GM12878 (cell line): ENCODE measurements around the gene NAA10. TPM values are rescaled to one million over a fixed set of nuclear protein-coding genes. Genes with fewer than 3 reads are reported as not detected.
A peak's percentile ranks its signal among the peaks of the same experiment; 100 is the strongest.

ENCODE experiments used
- BCL11A ChIP-seq: IDR thresholded peaks from 2 replicates; pipeline ENCODE4 v1.6.1; 2011; ENCODE audit warnings: low read depth, low read length
- CEBPB ChIP-seq, 2 experiments: fragments of 150-350 bp in 1 of 2; IDR thresholded peaks; 2 replicates each; pipeline ENCODE4 v1.6.1; 2012 to 2014; ENCODE audit warnings: low read depth in 2 of 2, low read length in 2 of 2, borderline replicate concordance in 1 of 2, inconsistent platforms in 1 of 2
- E4F1 ChIP-seq: fragments of 450-650 bp; IDR thresholded peaks from 2 replicates; pipeline ENCODE4 v1.6.1; 2018; ENCODE audit warnings: borderline replicate concordance, mild to moderate bottlenecking; ENCODE audit not compliant: partially characterized antibody
- FOS ChIP-seq: IDR thresholded peaks from 3 replicates; pipeline ENCODE4 v1.6.1; 2011; ENCODE audit warnings: borderline replicate concordance; ENCODE audit not compliant: insufficient read length; ENCODE audit errors: extremely low read depth
- HDAC2 ChIP-seq: fragments of 200-600 bp; sonication (generic); IDR thresholded peaks from 2 replicates; pipeline ENCODE4 v1.6.1; 2017
- HDAC6 ChIP-seq: fragments of 200-600 bp; sonication (generic); IDR thresholded peaks from one replicate; pipeline ENCODE4 v1.8.0; 2017; ENCODE audit warnings: antibody characterized with exemption; ENCODE audit not compliant: unreplicated experiment
- HDGF ChIP-seq: fragments of 450-650 bp; IDR thresholded peaks from 2 replicates; pipeline ENCODE4 v1.6.1; 2016; ENCODE audit warnings: antibody characterized with exemption
- HSF1 ChIP-seq: fragments of 150-350 bp; IDR thresholded peaks from 2 replicates; pipeline ENCODE4 v1.6.1; 2014; ENCODE audit warnings: mild to moderate bottlenecking, low read depth, low read length
- IKZF2 ChIP-seq, 2 experiments: fragments of 450-650 bp; IDR thresholded peaks; 2 replicates each; pipeline ENCODE4 v1.6.1; 2017; ENCODE audit warnings: mild to moderate bottlenecking in 2 of 2, moderate library complexity in 2 of 2
- KDM1A ChIP-seq: fragments of 200-600 bp; sonication (generic); IDR thresholded peaks from 2 replicates; pipeline ENCODE4 v1.6.1; 2016; ENCODE audit warnings: borderline replicate concordance
- NFXL1 ChIP-seq: fragments of 450-650 bp; IDR thresholded peaks from 2 replicates; pipeline ENCODE4 v1.6.1; 2017; ENCODE audit warnings: antibody characterized with exemption, mild to moderate bottlenecking, borderline replicate concordance
- NR2F1 ChIP-seq: fragments of 450-650 bp; conservative IDR thresholded peaks from 2 replicates; pipeline ENCODE4 v1.6.1; 2017; ENCODE audit warnings: mild to moderate bottlenecking
- RAD21 ChIP-seq: IDR thresholded peaks from 2 replicates; pipeline ENCODE4 v1.6.1; 2011; ENCODE audit warnings: mild to moderate bottlenecking, low read depth, low read length, moderate library complexity; ENCODE audit not compliant: insufficient read depth
- SP1 ChIP-seq: IDR thresholded peaks from one replicate; pipeline ENCODE4 v1.6.1; 2011; ENCODE audit warnings: low read depth, low read length
- ZNF207 ChIP-seq: fragments of 450-650 bp; IDR thresholded peaks from 2 replicates; pipeline ENCODE4 v1.6.1; 2014; ENCODE audit warnings: antibody characterized with exemption, mild to moderate bottlenecking, borderline replicate concordance
- ZNF217 ChIP-seq: fragments of 450-650 bp; IDR thresholded peaks from 2 replicates; pipeline ENCODE4 v1.6.1; 2017; ENCODE audit warnings: antibody characterized with exemption, mild to moderate bottlenecking
- ZNF24 ChIP-seq: fragments of 450-650 bp; IDR thresholded peaks from 2 replicates; pipeline ENCODE4 v1.6.1; 2017; ENCODE audit warnings: antibody characterized with exemption, mild to moderate bottlenecking
- ZNF384 ChIP-seq: IDR thresholded peaks from 2 replicates; pipeline ENCODE4 v1.6.1; 2012; ENCODE audit warnings: low read depth, mild to moderate bottlenecking, low read length, improper control_type of control experiment, borderline replicate concordance
- polyA plus RNA-seq, 11 experiments: library from polyadenylated mRNA; depleted of rRNA in 4 of 11; unstranded in 6 of 11; stranded (reverse) in 5 of 11; fragments of >200 nt; fragmentation: Nextera tagmentation in 4 of 11; fragmentation: Illumina TruSeq in 1 of 11; extraction: Ambion mirVana in 4 of 11; extraction: Trizol in 1 of 11; gene quantifications; 1 replicate in 1 of 11; 2 replicates in 10 of 11; pipeline versions ENCODE4 v1.2.1 to v1.2.3, GENCODE V29; 2011 to 2016; ENCODE audit warnings: inconsistent platforms in 2 of 11, missing spikeins in 2 of 11, low read depth in 1 of 11
- total RNA-seq, 4 experiments: library from RNA; depleted of rRNA in 3 of 4; stranded (reverse); fragments of >200 nt in 3 of 4; fragmentation: Illumina TruSeq in 1 of 4; extraction: Trizol in 1 of 4; gene quantifications; 2 replicates each; pipeline versions ENCODE4 v1.2.1 to v1.2.3, GENCODE V29; 2013 to 2021
- TF ChIP-seq, protein P1 (sequence below): fragments of 450-650 bp; conservative IDR thresholded peaks from 2 replicates; pipeline ENCODE4 v1.6.1; 2017; ENCODE audit warnings: mild to moderate bottlenecking, moderate library complexity
- TF ChIP-seq, protein P2 (sequence below): IDR thresholded peaks from 2 replicates; pipeline ENCODE4 v1.6.1; 2012; ENCODE audit warnings: low read depth, low read length, improper control_type of control experiment
- TF ChIP-seq, protein P3 (sequence below): IDR thresholded peaks from 2 replicates; pipeline ENCODE4 v1.6.1; 2011; ENCODE audit warnings: borderline replicate concordance, low read depth, mild to moderate bottlenecking, moderate library complexity, mixed read lengths, low read length; ENCODE audit not compliant: insufficient read depth; ENCODE audit errors: extremely low read length

NAA10 gene
- total and polyA plus RNA-seq, 10 of the 15 experiments (the other 5 are each of a cell fraction or from before 2014, with no cell fraction given): 7.9 to 212 (median 98.9) TPM

DNA sequence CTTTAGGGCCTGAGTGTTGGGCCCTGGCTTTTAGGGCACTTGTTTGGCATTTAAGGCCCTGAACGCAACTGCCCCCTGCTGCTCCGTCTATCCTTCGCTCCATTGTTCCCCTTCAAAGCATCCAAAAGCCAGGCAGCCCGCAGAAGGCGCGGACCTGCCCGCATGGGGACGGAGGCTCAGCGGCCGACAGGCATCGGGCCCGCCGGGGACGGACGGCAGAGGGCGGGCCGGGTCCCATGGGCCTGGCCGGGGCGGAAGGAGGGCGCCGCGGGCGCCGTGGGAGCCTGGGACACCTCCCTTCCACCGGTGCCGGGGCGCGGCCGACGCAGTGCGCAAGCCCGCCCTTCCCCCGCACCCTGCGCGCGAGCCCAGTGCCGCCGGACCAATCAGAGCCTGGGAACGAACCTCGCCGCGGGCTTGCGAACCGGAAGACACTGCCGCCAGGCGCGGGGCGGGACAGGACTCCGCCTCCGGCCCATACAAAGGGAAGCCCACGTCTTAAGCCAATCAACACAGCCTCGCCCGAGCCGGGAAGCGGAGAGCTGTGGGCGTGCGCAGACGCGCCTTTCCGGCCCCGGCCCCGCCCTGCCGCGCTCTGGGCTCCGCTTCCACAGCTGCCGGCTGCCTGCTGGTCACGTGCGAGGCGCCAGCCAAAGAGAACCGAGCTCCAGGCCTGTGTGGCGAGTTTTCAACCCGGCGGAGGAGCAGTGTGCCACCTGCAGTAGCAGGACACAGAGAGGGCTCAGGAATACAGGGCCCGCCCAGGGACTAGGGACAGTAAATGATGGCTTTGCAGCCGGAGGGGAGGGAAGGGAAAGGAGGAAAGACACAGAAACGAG is 6.7 kb downstream of the NAA10 start (continued):
- TF ChIP-seq, protein P1, sequence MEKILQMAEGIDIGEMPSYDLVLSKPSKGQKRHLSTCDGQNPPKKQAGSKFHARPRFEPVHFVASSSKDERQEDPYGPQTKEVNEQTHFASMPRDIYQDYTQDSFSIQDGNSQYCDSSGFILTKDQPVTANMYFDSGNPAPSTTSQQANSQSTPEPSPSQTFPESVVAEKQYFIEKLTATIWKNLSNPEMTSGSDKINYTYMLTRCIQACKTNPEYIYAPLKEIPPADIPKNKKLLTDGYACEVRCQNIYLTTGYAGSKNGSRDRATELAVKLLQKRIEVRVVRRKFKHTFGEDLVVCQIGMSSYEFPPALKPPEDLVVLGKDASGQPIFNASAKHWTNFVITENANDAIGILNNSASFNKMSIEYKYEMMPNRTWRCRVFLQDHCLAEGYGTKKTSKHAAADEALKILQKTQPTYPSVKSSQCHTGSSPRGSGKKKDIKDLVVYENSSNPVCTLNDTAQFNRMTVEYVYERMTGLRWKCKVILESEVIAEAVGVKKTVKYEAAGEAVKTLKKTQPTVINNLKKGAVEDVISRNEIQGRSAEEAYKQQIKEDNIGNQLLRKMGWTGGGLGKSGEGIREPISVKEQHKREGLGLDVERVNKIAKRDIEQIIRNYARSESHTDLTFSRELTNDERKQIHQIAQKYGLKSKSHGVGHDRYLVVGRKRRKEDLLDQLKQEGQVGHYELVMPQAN: peak; percentile 49; the same call in 1 of the 2 replicates
- no peak for TF ChIP-seq RAD21
- no peak for TF ChIP-seq CEBPB (IDR thresholded peaks at IDR 0.05; ENCODE audit: borderline replicate concordance in 1 of 2, low read depth in 2 of 2, low read length in 2 of 2)
- no peak for TF ChIP-seq HSF1
- no peak for TF ChIP-seq KDM1A
- no peak for TF ChIP-seq IKZF2 (IDR thresholded peaks at IDR 0.05)
- TF ChIP-seq BCL11A: no peak
- no peak for TF ChIP-seq HDAC6
- TF ChIP-seq NR2F1: no peak
- no peak for TF ChIP-seq ZNF207
- no peak for TF ChIP-seq HDGF
- TF ChIP-seq E4F1: peak; percentile 36
- TF ChIP-seq FOS: peak; percentile 9
- TF ChIP-seq ZNF384: no peak
- TF ChIP-seq HDAC2: no peak
- TF ChIP-seq ZNF217: no peak
- no peak for TF ChIP-seq ZNF24
- TF ChIP-seq, protein P2, sequence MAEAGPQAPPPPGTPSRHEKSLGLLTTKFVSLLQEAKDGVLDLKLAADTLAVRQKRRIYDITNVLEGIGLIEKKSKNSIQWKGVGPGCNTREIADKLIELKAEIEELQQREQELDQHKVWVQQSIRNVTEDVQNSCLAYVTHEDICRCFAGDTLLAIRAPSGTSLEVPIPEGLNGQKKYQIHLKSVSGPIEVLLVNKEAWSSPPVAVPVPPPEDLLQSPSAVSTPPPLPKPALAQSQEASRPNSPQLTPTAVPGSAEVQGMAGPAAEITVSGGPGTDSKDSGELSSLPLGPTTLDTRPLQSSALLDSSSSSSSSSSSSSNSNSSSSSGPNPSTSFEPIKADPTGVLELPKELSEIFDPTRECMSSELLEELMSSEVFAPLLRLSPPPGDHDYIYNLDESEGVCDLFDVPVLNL: peak; percentile 61; the same call in 1 of the 2 replicates
- no peak for TF ChIP-seq NFXL1
- peak; percentile 78 for TF ChIP-seq SP1
- TF ChIP-seq, protein P3, sequence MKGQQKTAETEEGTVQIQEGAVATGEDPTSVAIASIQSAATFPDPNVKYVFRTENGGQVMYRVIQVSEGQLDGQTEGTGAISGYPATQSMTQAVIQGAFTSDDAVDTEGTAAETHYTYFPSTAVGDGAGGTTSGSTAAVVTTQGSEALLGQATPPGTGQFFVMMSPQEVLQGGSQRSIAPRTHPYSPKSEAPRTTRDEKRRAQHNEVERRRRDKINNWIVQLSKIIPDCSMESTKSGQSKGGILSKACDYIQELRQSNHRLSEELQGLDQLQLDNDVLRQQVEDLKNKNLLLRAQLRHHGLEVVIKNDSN: peak; percentile 90
